BE2C (cell line): ENCODE data around the gene SPTBN1.
A peak's percentile ranks its signal among the peaks of the same experiment; 100 is the strongest.

Experiments
- DNase-seq: peaks from one replicate; pipeline ENCODE4 v3.0.0-alpha.2; 2020
- H3K27me3 ChIP-seq: fragments of 250-450 bp; sonication (Bioruptor Pico); 2 replicates; pipeline ENCODE4 v1.5.1; 2020; ENCODE audit warnings: mild to moderate bottlenecking
- H3K36me3 ChIP-seq: fragments of 250-450 bp; sonication (Bioruptor Pico); 2 replicates; pipeline ENCODE4 v1.5.1; 2020; ENCODE audit warnings: mild to moderate bottlenecking
- H3K4me1 ChIP-seq: fragments of 250-450 bp; sonication (Bioruptor Pico); 2 replicates; pipeline ENCODE4 v1.5.1; 2020
- H3K4me3 ChIP-seq: 2 replicates; pipeline ENCODE4 v1.5.1; 2011; ENCODE audit warnings: low read depth, low read length
- H3K9me3 ChIP-seq: fragments of 250-450 bp; sonication (Bioruptor Pico); 2 replicates; pipeline ENCODE4 v1.5.1; 2020
- TF ChIP-seq, protein P1 (sequence below): IDR thresholded peaks from 2 replicates; pipeline ENCODE4 v1.5.1; 2012; ENCODE audit warnings: mild to moderate bottlenecking, low read depth, low read length

Gene SPTBN1

DNA sequence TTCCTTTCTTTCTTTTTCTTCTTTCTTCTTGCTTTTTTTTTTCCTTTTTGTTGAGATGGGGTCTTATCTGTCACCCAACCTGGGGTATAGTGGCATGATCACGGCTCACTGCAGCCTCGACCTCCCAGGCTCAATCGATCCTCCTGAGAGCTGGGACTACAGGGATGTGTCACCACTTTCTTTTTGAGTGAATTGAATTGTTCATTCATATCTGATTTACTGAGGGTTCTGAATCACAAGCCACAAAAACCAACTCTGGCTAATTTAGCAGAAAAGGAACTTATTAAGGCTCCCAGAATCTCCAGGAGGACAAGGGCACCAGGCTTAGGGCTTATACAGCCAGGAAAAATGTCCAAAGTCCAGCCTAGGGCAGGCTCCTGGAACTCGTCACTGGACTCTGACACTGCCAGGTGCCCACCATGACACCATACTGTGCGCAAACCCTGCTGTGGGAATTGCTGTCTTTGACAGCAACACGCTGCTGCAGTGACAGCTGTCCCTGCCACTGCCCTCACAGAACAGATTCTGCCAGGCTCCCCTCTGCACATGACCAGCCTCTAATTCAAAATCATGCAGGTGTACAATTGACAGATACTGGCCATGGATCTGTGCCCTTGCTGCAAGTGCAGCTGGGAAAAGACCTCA lies 224.4 kb downstream of the SPTBN1 start:
- H3K36me3 ChIP-seq = no peaks in the 10 kb centered on the region
- H3K9me3 ChIP-seq = no peaks in the 10 kb centered on the region
- H3K4me3 ChIP-seq = no peak overlapping the region
- DNase-seq = peak; percentile 34
- no peaks in the 10 kb centered on the region for H3K4me1 ChIP-seq
- H3K27me3 ChIP-seq = no peaks in the 10 kb centered on the region
- TF ChIP-seq, protein P1, sequence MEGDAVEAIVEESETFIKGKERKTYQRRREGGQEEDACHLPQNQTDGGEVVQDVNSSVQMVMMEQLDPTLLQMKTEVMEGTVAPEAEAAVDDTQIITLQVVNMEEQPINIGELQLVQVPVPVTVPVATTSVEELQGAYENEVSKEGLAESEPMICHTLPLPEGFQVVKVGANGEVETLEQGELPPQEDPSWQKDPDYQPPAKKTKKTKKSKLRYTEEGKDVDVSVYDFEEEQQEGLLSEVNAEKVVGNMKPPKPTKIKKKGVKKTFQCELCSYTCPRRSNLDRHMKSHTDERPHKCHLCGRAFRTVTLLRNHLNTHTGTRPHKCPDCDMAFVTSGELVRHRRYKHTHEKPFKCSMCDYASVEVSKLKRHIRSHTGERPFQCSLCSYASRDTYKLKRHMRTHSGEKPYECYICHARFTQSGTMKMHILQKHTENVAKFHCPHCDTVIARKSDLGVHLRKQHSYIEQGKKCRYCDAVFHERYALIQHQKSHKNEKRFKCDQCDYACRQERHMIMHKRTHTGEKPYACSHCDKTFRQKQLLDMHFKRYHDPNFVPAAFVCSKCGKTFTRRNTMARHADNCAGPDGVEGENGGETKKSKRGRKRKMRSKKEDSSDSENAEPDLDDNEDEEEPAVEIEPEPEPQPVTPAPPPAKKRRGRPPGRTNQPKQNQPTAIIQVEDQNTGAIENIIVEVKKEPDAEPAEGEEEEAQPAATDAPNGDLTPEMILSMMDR = no peak

DNA sequence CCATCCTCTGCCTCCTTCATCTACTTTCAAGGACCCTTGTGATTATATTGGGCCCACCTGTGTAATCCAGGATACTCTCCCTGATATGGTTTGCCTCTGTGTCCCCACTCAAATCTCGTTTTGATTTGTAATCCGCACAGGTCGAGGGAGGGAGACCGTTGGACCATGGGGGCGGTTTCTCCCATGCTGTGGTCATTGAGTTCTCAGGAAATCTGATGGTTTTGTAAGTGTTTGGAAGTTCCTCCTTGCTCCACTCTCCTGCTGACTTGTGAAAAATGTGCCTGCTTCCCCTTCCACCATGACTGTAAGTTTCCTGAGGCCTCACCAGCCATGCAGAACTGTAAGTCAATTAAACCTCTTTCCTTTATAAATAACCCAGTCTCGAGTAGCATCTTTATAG lies 225.3 kb downstream of the SPTBN1 start:
- Histone ChIP-seq H3K27me3 (no peaks in the 10 kb centered on the region), H3K4me1 (no peaks in the 10 kb centered on the region), H3K4me3 (no peak overlapping the region), H3K9me3 (no peaks in the 10 kb centered on the region), H3K36me3 (no peaks in the 10 kb centered on the region)
- no peak for DNase-seq
- TF ChIP-seq, protein P1 = no peak

DNA sequence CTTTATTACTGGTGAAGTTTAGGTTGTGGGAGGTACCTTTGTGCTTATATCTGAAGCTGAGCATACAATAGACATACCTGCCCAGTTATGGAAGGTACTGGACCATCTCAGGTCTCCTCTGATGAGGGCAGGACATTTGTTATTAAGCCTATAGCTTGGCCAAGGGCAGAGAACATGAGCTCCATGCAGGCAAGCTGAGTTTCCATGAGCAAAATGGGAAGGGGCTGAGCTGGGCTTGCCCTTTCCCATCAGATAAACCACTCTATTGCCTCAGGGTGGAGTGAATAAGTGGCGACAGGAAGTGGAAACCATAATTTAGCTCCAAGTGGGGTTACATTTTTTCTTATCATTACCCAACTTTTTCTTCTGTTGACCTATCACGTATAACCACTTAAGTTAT lies 227.5 kb downstream of the SPTBN1 start:
- H3K4me3 ChIP-seq = no peak overlapping the region
- no peak for DNase-seq
- no peaks in the 10 kb centered on the region for H3K4me1 ChIP-seq
- TF ChIP-seq, protein P1 = no peak
- H3K9me3 ChIP-seq = no peaks in the 10 kb centered on the region
- H3K27me3 ChIP-seq = no peaks in the 10 kb centered on the region
- no peaks in the 10 kb centered on the region for H3K36me3 ChIP-seq

DNA sequence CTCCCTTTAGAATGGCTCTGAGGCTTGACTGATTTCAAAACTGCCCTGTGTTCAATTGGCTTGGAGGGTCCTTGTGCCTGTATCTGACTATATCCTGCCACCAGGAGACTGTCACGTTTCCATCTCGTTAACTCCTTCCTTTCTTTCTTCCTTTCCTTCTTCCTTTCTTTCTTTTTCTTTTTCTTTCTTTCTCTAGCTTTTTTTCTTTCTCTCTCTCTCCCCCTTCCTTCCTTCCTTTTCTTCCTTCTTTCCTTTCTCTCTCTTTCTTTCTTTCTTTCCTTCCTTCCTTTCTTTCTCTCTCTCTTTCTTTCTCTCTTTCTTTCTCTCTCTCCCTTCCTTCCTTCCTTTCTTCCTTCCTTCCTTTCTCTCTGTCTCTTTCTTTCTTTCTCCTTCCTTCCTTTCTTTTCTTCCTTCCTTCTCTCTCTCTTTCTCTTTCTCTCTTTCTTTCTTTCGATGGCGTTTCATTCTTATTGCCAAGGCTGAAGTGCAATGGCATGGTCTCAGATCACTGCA lies 229.2 kb downstream of the SPTBN1 start:
- Histone ChIP-seq H3K4me3 (no peak overlapping the region), H3K4me1 (no peaks in the 10 kb centered on the region)
- TF ChIP-seq, protein P1 = no peak

DNA sequence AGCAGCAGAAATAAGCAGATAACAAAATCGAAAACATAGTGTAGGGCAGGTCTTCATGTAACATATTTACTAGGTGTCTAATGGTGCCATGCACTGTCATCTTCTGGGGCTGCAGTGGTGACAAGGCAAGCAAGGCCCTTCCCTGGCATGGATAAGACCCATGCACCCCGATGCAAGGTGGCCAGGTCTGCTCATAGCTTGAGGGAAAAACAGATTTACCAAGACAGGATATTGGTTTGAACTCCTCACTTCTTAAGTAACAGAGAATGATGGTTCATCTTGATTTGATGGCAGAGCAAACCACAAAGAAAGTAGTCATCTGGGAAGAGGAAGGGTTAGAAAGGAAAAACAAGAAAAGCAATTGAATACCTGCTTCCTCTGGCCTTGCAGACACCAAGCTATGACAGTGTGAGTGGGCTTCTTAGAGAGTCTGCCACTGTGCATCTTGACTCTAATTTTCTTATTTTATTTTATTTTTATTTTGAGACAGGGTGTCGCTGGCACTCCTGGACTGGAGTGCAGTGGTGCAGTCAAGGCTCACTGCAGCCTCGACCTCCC lies 231.5 kb downstream of the SPTBN1 start:
- TF ChIP-seq, protein P1 = no peak
- H3K9me3 ChIP-seq = no peaks in the 10 kb centered on the region
- H3K36me3 ChIP-seq = no peaks in the 10 kb centered on the region
- no peaks in the 10 kb centered on the region for H3K27me3 ChIP-seq
- H3K4me1 ChIP-seq = no peaks in the 10 kb centered on the region
- H3K4me3 ChIP-seq = no peak overlapping the region
- no peak for DNase-seq

More for the DNA sequence above, 229.2 kb downstream of the SPTBN1 start:
- Histone ChIP-seq H3K36me3 (no peaks in the 10 kb centered on the region), H3K27me3 (no peaks in the 10 kb centered on the region), H3K9me3 (no peaks in the 10 kb centered on the region)
- DNase-seq = no peak

DNA sequence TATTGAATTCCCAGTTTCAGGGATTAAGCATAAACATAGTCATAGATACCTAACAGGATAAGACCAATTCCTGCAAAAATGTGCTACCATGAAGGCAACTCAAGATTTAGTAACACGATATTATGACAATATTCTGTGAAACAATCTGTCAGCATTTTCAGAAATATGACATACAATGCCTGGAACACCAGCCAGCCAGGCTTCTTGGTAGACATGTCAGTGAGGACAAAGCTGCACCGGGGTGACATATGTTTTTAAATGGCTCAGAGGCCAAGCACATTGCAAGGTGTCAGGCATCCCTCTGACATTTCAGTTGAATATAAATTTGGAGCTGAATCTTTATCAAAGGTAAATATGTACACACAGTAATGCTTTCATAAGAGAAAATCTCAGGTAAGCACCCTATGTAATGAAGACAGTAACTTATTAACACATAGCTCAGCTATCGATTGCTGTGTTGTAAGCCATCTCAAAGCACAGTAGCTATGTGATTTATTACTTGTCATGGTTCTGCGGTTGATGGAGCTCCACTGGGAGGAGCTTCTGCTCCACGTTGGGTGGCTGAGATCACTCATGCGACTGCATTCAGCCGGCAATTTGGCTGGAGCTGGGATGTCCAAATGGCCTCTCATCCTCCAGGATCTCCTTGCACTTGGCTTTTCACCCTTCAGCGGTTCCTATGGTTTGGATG lies 235.5 kb downstream of the SPTBN1 start:
- no peaks in the 10 kb centered on the region for H3K27me3 ChIP-seq
- TF ChIP-seq, protein P1 = no peak
- H3K4me3 ChIP-seq = no peak overlapping the region
- DNase-seq = no peak
- H3K36me3 ChIP-seq = no peaks in the 10 kb centered on the region
- H3K4me1 ChIP-seq = no peaks in the 10 kb centered on the region
- H3K9me3 ChIP-seq = no peaks in the 10 kb centered on the region
